ENCODE data around the gene GCGR.

GCGR gene

DNA sequence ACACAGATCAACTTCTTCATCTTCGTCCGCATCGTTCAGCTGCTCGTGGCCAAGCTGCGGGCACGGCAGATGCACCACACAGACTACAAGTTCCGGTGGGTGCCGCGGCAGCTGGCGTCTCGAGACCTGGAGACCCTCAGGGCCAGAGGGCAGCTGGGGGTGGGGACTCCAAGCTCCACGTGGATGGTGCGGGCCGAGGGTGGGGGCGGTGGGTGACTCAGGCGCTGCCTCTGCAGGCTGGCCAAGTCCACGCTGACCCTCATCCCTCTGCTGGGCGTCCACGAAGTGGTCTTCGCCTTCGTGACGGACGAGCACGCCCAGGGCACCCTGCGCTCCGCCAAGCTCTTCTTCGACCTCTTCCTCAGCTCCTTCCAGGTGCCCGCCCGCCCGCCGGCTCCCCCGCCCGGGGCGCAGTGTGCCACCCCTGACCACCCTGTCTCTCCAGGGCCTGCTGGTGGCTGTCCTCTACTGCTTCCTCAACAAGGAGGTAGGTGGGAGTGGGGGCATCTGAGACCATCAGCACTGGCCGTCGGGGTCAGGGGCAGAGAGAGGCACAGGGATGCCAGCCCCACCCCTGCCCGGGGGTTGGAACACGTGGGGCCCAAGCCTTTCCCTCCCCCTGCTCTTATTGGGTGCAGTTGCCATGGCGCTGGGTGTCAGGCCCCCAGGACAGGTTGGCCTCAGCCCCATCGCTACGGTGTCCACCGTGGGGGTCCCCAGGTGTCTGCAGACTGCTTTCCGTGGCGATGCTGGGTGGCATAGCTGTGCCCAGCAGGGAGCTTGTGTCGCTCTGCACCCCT lies 8.8 kb downstream of the GCGR start:
- no peak for DNase-seq

DNA sequence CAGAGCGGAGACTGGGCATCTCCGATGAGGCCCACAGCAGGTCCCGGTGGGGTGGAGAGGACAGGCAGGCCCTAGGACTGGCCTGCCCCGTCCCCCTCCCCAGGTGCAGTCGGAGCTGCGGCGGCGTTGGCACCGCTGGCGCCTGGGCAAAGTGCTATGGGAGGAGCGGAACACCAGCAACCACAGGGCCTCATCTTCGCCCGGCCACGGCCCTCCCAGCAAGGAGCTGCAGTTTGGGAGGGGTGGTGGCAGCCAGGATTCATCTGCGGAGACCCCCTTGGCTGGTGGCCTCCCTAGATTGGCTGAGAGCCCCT lies 9.4 kb downstream of the GCGR start:
- no peak for DNase-seq

DNA sequence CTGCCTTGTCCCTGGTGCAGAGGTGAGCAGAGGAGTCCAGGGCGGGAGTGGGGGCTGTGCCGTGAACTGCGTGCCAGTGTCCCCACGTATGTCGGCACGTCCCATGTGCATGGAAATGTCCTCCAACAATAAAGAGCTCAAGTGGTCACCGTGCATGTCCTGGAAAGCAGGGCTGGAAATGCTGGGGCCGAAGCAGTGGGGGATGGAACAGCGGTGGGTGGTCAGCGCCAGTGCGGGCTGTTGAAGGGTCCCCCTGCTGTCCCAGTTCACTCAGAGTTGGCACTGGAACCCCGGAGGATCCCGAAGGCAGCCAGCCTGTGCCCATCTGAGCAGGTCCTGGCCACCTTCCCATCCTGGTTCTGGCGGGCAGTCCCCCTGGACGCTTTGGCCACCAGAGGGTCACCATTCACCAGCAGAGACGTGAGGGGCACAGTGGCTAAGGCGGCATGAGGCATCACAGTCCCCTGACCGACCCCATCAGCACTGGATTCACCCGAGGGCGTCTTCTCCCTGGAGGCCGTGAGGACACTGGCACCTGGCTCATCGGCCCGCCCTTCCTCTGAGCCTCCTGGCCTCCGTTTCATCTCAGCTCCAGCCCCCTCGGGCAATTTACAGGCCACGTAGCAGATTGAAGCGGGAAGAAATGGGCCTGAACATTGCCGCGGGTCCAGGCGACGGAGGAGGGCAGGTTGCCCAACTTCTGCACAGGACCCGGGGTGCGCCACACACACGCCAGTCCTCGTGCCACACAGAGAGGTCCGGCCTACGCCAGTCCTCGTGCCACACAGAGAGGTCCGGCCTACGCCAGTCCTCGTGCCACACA lies 10.1 kb downstream of the GCGR start:
- no peak for DNase-seq

DNA sequence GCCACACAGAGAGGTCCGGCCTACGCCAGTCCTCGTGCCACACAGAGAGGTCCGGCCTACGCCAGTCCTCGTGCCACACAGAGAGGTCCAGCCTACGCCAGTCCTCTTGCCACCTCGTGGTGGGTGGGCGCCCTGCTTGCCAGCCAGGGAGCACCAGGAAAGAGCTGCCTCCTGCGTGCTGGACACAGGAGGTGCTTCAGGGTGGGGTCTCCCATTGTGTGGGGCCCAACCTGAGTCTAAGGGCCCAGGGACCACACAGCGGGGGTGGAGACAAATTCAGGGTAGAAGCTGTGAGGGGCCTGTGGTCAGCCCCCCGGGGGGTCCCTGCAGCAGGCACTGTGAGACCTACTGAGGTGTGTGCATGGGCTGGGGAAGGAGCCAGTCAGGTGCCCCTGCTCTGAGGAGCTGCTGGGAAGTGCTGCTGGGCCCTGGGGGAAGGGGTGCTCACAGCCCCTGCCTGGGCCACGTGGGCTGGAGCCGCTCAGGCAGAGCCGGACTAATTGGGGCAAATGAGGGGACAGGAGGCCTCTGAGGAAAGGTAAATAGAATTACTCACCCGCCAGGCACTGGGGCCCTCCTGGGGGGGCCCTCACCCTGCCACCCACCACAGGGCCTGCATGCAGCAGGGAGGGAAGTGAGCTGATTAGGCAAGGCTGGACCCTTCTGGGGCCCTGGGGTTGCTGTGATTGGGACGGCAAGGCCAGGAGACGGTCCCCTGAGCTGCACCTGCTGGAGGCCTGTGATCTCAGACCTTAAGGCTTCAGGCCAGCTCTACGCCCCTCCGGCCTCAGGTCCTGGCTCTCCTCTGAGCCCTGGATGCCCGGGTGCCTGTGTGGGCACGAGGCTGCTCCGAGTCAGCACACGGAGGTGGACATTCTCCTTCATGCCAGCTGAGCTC lies 11.0 kb downstream of the GCGR start:
- no peak for DNase-seq

DNA sequence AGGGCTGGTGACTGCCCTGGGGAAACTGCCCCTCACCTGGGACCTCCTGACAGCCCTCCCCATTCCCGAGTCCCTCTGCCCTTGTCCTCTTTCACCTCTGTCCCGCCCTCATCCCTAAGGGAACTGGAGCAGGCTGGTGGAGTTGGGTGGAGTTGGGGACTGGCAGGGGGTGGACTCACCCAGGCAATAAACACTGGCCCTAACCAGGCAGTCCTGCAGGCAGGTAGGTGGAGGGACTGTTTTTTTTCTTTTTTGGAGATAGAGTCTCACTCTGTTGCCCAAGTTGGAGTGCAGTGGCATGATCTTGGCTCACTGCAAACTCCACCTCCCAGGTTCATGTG lies 11.7 kb downstream of the GCGR start:
- DNase-seq, result no peak

DNA sequence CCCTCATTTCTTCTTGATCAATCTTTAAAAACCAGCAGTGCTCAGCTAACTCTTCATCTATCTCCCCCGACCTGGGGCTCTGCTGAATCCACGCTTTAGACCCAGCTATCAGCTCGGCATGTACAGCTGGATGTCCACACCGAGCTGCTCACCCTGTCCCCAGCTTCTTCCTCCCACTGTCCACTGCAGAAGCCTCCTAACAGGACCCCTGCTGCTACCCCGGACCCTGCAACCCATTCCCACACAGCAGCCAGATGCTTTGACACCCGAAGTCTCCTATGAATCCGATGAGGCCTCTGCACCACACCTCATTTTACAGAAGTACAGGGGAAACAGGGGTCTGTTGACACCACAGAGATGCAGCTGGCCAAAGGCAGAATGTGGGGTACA lies 13.8 kb downstream of the GCGR start:
- no peak for DNase-seq

DNA sequence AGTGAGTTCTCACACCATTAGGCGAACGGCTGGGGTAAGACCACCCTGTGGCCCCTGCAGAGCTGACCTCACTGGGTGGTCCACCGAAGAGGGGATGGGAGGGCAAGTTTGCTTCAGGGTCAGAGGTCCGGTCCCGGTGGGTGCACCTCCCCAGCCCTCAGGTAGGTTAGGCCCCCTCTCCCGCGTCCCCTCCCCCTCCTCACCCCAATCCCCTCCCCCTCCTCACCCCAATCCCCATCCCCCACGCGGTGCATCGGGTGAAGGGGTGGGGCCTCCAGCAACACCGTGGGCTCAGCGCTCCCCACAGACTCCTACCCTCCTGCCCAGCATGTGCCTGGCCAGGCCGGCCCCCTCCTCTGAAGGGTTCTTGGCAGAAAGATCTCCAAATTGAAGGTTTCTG lies 15.8 kb downstream of the GCGR start:
- DNase-seq, result no peak

DNA sequence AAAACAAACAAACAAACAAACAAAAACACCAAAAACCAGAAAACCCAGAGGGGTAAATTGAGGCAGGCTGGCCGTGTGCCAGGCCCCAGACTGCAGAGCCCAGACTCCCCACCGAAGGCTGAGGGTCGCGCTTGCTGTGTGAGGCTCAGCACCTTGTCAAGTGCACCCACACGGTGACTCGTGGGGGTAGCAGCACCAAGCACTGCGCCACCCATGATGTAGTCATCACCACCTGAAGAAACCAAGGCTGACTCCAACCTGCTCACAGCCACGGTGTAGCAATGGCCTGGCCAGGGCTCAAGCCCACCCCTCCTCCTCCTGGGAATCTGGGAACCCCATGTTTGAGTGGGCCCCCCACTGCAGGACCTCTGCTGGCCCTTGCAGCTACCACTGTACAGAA lies 17.2 kb downstream of the GCGR start:
- no peak for DNase-seq

DNA sequence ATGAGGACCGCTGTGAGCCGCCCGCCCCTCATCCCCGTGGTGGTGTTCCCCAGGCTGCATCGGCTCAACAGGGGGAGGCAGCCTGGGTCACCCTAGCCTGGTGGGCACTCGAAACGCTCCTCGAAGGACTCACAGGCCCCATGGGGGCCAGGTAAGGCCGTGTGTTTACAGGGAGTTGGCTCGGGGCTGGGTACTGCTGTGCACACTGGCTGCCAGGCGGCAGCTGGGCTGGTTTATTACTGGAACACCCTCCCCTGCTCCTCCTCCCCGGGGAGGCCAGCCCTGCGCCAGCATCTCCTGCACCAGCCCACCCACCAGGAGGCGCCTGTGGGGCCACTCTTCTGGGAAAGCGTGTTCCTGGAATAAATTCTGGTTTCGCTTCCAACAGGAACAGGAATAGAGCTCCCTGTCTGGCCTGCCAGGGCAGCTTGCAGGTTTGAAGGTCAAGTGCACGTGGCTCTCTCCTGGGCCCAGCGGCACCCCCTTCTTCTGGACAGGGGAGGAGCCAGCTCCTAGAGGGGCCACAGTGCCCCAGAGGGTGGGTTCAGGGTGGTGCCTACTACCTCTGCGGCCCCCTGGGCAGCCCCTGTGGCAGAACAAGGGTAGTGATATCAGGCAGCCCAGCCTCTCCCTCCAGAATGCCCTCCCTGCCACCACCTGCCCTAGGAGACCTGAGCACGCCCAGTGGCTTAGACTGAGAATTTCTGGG lies 17.8 kb downstream of the GCGR start:
- peak; percentile 15 to 18 for DNase-seq

DNA sequence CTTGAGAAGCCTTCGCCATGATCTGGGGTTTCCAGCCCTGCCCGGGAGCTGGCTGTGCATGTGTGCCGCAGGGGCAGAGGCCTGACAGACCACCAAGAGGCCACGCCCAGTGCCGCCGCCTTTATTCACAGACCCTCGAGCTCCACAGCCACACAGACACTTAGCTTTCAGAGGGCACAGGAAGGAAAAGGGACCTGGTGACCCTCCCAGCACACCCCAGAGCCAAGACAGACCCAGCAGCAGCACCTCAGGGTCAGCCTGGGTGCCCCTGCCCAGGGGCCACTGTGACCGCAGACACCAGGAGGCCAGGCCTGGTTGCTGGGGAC lies 18.3 kb downstream of the GCGR start:
- DNase-seq, result no peak

DNA sequence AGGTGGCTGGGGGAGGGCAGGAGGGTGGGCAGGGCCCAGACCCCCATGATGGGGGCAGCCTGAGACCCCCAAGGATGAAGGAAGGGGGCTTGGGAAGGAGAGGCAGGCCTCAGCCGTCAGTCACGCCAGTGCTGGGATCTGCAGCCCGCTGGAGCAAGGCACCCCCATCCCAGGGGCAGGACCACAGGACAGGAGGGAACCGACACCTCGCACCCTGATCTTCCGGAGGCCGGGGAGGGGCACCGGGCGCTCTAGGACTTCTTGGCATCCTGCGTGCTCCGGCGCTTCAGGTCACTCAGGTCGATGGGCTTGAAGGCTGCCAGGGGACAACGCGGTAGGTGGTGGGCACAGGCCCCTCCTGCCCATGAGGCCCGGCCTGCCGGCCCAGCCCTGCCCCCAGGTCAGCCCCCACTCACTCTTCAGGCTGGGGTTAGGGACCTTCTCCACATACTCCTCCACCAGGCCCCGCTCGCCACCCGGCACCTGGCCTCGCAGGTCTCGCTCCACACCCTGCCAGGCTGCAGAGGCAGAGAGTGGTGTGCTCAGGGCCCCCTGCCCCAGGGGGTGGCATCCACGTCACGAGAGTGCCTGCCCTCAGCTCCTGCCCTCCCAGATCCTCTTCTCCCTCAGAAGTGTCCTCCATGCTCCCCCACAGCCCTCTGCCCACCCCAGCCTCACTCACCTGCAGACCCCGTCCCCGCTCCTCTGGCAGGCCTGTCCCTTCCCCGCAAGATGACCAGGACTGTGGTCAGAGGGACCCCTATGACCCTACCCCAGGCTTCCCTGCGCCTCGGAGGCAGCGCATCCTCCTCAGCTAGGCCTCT lies 19.3 kb downstream of the GCGR start:
- DNase-seq, result no peak

DNA sequence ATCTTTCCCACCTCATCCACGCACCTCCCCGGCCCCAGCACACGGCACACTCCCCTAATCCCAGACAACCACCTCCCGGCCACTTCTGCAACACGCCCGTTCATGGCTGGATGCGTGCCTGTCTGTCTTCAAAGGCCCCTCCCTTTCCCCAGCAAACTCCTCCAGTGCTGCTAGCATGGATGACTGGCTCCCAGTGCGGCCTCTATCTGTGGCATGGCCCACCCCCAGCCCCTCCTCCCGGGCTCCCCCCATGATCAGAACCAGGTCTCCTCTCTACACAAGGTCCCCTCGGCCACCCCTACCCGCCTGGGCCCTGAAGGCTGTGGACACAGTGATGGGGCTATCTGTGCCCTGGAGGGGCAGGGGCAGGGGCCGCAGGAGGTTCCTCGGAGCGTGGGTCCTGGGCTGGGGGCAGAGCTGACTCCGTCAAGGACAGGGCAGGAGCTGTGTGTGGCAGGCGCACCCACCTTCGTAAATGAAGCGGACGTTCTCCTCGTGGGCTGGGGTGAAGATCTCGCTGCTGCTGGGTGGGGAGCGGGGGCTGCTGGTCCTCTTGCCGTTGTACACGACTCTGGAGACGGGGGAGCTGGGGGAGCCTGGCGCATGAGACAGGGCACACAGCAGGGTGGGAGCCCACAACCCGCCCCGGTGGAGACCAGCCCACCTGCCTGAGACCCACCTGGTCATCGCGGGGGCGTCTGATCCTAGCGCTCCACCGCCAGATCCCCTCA lies 20.0 kb downstream of the GCGR start:
- no peak for DNase-seq

DNA sequence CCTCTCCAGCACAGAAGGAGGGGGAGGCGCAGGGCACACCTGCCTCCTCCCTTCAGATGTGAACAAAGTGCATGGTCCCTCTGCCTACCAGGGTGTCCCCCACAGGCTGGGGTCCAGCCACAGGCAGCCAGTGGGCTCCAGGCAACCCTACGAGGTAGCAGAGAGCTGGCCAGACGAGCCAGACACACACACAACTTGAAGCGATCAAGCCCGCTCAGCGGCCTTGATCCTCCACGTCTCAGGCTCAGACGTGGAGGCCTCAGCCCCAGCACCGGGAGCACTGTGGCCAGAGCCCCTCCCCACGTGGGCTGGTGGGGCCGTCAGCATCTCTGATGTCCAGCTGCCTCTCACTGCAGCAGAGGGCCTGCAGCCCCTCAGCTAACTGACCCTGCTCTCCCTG lies 20.6 kb downstream of the GCGR start:
- no peak for DNase-seq

DNA sequence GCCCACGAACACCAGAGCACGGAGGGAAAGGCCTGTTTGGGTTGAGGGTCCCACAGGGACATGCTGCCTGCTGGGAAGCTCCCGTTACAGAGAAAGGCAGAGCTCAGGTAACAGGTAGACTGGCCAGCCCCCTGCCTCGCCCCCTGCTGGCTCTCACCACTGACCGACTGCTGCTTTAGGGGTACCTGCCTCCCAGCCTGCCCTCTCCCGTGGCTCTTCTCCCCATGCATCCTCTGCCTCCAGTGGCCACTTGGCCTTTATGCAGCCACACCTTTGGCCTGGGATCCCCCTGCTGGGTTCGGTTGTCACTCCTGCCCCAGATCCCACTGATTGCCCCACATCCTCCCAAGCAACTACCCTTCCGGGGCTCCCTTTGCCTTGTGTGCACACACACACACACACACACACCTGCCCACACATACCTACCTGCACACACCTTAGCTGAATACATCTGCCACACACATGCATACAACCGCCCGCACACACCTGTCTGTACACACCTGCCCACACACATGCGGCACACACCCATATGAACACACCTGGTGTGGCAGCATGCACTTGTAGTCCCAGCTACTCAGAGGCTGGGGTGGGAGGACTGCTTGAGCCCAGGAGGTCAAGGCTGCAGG lies 22.0 kb downstream of the GCGR start:
- DNase-seq, result no peak

DNA sequence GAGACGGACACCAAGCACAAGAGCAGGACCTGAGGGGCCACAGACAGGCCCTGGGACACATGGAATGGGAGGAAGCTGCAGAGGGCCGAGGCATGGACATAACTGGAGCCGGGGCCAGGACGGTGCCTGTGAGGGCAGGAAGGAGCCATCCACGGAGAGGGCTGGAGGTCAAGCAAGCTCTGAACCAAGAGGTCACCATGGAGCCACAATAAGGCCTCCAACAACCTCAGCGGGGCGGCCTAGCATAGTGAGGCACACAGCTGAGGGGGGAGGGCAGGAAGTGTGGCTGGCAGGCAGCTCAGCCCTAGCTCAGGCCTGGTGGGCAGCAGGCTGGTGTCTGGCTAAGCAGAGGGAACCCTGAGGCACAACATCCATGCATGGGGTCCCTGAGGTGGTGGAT lies 24.7 kb downstream of the GCGR start:
- DNase-seq, result no peak

DNA sequence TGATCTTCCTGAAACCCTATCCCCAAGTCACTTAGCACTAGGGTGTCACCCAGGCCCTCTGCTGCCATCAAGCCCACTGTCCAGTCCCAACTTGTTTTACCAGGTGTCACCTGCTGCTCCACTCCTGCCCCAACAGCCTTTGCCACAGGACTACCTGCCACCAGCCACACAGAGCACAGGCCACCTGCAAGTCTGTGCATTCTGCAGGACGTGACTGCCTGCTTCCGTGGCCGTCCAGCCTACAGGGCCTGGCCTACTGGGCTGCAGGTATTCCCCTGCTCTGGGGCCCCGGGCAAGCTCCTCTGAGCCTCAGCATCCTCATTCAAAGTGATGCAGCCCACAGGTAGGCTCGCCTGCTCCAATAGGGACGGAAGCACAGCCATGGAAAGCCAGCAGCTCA lies 25.9 kb downstream of the GCGR start:
- DNase-seq, result no peak

DNA sequence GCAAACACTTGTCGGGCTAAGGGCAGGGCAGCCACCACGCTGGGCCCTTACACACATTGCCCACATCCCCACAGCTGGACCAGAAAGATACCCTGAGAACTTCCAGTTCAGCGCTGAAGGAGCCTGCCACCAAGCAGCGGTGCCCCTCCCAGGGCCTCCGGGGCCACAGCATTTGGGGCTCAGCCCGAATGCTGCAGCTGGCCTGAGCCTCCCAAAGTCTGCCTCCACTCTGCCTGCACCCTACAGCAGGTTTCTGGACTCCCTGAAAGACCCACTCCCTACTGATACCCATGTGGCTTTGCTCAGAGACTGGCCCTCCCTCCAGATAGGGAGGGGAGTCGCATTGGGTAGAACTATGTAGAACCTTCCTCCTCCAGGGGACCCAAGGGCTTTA lies 27.6 kb downstream of the GCGR start:
- no peak for DNase-seq

DNA sequence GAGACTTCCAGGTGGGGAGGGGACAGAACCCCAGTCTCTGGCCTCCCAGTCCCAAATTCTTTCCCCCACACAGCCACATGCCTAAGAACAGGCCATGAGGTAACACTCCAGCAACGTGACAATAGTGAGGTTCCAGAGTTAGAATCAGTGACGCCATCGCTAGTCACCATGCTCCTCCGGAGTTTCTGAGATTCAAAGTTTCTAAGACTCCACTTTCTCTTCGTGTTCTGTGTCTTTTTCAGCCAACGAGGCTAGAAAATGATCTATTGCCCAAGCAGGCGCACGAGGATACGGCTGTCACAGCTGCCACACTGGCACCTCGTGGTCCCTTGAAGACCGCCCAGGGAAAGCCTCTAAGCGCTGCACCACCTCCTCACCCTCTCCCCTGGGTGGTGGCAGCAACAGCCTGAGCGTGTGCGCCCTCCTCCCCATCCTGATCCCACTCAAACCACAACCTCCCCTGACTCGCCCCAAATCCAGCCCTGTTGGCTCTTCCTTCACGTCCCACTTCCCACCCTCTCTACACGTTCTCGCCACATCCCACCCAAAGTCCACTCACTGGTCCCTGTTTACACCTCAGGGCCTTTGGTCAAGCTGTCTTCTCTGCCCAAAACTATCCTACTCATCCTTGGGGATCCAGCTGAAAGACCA lies 28.1 kb downstream of the GCGR start:
- peak; percentile 19 to 48 for DNase-seq

DNA sequence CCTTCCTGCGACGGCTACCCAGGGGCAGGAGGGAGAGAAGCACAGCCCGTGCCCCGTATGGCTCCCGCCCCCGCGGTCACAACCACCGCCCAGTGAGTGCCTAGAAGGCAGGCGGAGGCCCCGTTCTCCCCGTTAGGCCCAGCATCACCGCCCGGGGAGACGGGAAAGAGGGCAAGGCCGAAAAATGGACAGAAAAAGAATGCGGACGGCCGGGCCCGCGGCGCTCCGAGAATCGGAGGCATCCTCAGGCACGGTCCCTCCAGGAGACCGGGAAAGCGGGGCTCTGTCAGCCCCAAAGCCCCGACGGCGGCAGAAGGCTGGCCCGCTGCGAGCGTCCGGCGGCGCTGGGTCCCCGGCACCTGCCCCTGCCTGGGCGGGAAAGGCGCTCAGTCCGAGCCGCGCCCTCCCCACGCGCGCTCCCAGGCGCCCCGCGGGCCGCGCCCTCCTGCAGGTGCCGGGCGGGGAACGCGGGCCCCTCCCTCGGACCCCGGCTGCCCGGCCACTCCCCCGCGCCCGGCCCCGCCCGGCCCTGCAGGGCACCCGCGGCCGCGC lies 28.7 kb downstream of the GCGR start:
- DNase-seq, result no peak
